ENCODE data around the gene SLIT2. TPM values are rescaled to one million over a fixed set of nuclear protein-coding genes. Genes with fewer than 3 reads are reported as not detected.

The SLIT2 gene
- total RNA-seq, 3 donors from 2014 or later: 15.7 to 20.3 (median 15.8) TPM

- Histone ChIP-seq H3K4me1 (peaks cover 0 to 4% of the 10 kb centered on the region in 2 donors), H3K9me3 (no peaks in the 10 kb centered on the region), H3K4me3 (peak overlapping the region; percentile 65 to 73 (median 66)), H3K36me3 (no peaks in the 10 kb centered on the region), H3K27me3 (peaks cover 0 to 44% of the 10 kb centered on the region in 2 donors), H3K27ac (peak overlapping the region in 1 of 2 donors; percentile 76)
- TF ChIP-seq POLR2A (IDR thresholded peaks at IDR 0.05): no peak
- TF ChIP-seq POLR2AphosphoS5 (IDR thresholded peaks at IDR 0.05): no peak
- TF ChIP-seq, protein P1, sequence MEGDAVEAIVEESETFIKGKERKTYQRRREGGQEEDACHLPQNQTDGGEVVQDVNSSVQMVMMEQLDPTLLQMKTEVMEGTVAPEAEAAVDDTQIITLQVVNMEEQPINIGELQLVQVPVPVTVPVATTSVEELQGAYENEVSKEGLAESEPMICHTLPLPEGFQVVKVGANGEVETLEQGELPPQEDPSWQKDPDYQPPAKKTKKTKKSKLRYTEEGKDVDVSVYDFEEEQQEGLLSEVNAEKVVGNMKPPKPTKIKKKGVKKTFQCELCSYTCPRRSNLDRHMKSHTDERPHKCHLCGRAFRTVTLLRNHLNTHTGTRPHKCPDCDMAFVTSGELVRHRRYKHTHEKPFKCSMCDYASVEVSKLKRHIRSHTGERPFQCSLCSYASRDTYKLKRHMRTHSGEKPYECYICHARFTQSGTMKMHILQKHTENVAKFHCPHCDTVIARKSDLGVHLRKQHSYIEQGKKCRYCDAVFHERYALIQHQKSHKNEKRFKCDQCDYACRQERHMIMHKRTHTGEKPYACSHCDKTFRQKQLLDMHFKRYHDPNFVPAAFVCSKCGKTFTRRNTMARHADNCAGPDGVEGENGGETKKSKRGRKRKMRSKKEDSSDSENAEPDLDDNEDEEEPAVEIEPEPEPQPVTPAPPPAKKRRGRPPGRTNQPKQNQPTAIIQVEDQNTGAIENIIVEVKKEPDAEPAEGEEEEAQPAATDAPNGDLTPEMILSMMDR (IDR thresholded peaks at IDR 0.05): no peak
- DNase-seq (ENCODE audit: low spot score in 2 of 2): no peak
- intact Hi-C loops (cut with DNase I; ENCODE audit: low total_unique reads): no loop called here
Observed at GRCh38 chr4:20253283-20253734, 1.6 kb downstream of the SLIT2 start.

DNA sequence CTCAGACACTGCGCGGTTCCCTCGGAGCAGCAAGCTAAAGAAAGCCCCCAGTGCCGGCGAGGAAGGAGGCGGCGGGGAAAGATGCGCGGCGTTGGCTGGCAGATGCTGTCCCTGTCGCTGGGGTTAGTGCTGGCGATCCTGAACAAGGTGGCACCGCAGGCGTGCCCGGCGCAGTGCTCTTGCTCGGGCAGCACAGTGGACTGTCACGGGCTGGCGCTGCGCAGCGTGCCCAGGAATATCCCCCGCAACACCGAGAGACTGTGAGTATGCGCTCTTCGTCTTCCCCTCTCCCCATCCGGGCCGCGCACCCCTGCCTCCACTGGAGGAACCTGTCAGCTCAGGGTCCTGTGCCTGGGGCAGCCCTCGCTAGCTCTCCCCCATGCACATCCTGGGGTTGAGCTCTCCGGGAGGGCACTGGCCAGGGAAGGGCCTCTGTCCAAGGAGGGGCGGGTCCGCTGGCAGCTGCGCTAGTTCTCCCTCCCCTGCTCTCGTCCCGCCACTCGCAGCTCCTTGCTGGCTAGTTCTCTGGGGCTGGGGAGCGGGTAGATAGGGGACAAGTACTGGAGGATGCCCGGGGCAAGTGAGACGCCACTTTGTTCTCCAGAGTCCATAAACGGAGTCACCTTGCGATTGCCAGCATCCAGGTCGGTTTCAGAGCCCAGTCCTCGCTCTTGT, 2.2 kb downstream of the SLIT2 start:
- no peaks in the 10 kb centered on the region for H3K36me3 ChIP-seq
- peak overlapping the region in 1 of 2 donors; percentile 76 for H3K27ac ChIP-seq
- no peak for TF ChIP-seq POLR2AphosphoS5 (IDR thresholded peaks at IDR 0.05)
- TF ChIP-seq, protein P1 (IDR thresholded peaks at IDR 0.05): no peak
- TF ChIP-seq POLR2A (IDR thresholded peaks at IDR 0.05): no peak
- peaks cover 0 to 4% of the 10 kb centered on the region in 2 donors for H3K4me1 ChIP-seq
- peak in 1 of 2 donors; percentile 50 for DNase-seq (ENCODE audit: low spot score in 2 of 2)
- H3K4me3 ChIP-seq: peak overlapping the region; percentile 65 to 73 (median 66)
- H3K27me3 ChIP-seq: peaks cover 0 to 44% of the 10 kb centered on the region in 2 donors
- no peaks in the 10 kb centered on the region for H3K9me3 ChIP-seq
- intact Hi-C loops (cut with DNase I; ENCODE audit: low total_unique reads): no loop called here

DNA sequence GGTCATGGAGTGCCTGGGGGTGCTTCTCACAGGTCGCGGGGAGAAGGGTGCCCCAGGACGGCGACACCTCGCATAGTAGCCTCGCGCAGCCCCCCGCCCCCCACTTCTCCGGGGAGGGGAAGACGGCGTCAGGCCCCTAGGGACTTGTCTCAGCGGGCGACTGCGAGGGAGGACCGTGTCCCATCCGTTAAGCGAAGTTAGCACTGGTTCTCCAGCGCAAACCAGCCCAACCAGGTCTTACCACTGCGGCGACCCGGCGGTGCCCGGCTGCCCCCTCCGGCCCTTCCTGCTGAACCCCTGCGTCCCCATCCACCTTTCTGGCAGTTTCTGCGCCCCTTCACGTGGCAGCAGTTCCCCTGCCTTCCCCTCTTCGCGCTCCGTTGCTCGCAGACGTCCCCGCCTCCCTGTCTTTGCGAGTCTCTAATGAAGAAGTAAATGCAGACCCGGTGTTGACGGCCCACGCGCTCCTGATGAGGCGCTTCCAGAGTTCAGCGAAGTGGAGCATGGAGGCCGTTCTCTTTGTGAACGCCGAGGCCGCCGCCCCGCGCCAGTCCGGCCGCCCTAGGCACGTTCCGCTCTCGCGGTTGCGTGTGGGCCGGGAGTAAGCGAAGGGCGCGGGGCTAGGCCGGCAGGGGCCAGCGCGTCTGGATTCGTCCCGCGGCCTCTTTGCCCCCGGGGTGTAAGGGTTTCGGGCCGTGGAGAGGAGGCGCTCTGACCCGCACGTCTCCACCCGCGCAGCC, 3.0 kb downstream of the SLIT2 start:
- peak overlapping the region; percentile 36 to 76 for H3K27ac ChIP-seq
- H3K4me3 ChIP-seq: peak overlapping the region; percentile 65 to 73 (median 66)
- no peak for TF ChIP-seq POLR2AphosphoS5 (IDR thresholded peaks at IDR 0.05)
- TF ChIP-seq, protein P1 (IDR thresholded peaks at IDR 0.05): no peak
- no peak for TF ChIP-seq POLR2A (IDR thresholded peaks at IDR 0.05)
- H3K9me3 ChIP-seq: no peaks in the 10 kb centered on the region
- peak in 1 of 2 donors; percentile 49 for DNase-seq (ENCODE audit: low spot score in 2 of 2)
- no peaks in the 10 kb centered on the region for H3K36me3 ChIP-seq
- intact Hi-C loops (cut with DNase I; ENCODE audit: low total_unique reads): no loop called here
- H3K4me1 ChIP-seq: peaks cover 0 to 4% of the 10 kb centered on the region in 2 donors
- peaks cover 0 to 47% of the 10 kb centered on the region in 2 donors for H3K27me3 ChIP-seq

- intact Hi-C loops (cut with DNase I; ENCODE audit: low total_unique reads): no loop called here
- DNase-seq (ENCODE audit: low spot score in 2 of 2): no peak
- Histone ChIP-seq H3K4me1 (peaks cover 0 to 4% of the 10 kb centered on the region in 2 donors), H3K27ac (peak overlapping the region in 1 of 2 donors; percentile 76), H3K36me3 (no peaks in the 10 kb centered on the region), H3K27me3 (peaks cover 0 to 50% of the 10 kb centered on the region in 2 donors), H3K4me3 (peak overlapping the region; percentile 65 to 73 (median 66)), H3K9me3 (no peaks in the 10 kb centered on the region)
- TF ChIP-seq POLR2A (IDR thresholded peaks at IDR 0.05) (no peak), POLR2AphosphoS5 (IDR thresholded peaks at IDR 0.05) (no peak)
- TF ChIP-seq, protein P1 (IDR thresholded peaks at IDR 0.05): no peak
Observed at GRCh38 chr4:20255251-20255586, 3.5 kb downstream of the SLIT2 start.

DNA sequence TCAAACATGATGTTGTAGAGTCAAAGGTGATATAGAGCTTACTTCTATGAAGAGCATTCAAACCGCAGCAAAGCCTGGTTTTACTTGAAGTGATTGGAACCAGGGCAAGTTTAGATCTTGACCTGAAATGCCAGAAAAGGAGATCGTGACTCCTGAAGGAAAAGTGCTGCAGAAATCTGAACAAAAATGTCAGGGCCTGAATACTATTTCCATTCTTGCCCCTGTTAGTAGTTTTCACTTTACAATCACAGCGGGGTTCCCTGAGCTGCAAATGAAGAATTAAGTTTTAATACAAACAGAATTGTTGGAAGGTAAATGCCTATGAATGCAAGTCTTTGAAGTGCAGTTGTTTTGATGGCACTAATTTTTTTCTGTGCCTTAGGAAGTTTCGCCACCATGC, 4.1 kb downstream of the SLIT2 start:
- DNase-seq (ENCODE audit: low spot score in 2 of 2): no peak
- TF ChIP-seq POLR2AphosphoS5 (IDR thresholded peaks at IDR 0.05) (no peak), POLR2A (IDR thresholded peaks at IDR 0.05) (no peak)
- TF ChIP-seq, protein P1 (IDR thresholded peaks at IDR 0.05): no peak
- H3K4me3 ChIP-seq: peak overlapping the region; percentile 65 to 73 (median 66)
- H3K27me3 ChIP-seq: peaks cover 0 to 50% of the 10 kb centered on the region in 2 donors
- H3K4me1 ChIP-seq: peaks cover 0 to 4% of the 10 kb centered on the region in 2 donors
- H3K9me3 ChIP-seq: no peaks in the 10 kb centered on the region
- intact Hi-C loops (cut with DNase I; ENCODE audit: low total_unique reads): no loop called here
- no peaks in the 10 kb centered on the region for H3K36me3 ChIP-seq
- no peak overlapping the region for H3K27ac ChIP-seq
